NOMO-1 (cell line): ENCODE data around the gene SERPINE1.

Source experiments
- DNase-seq, 2 experiments: peaks; one replicate each; lab custom pipeline; 2025; ENCODE audit not compliant: unreplicated experiment in 2 of 2; lab: John Stamatoyannopoulos, UW

The SERPINE1 gene

DNA sequence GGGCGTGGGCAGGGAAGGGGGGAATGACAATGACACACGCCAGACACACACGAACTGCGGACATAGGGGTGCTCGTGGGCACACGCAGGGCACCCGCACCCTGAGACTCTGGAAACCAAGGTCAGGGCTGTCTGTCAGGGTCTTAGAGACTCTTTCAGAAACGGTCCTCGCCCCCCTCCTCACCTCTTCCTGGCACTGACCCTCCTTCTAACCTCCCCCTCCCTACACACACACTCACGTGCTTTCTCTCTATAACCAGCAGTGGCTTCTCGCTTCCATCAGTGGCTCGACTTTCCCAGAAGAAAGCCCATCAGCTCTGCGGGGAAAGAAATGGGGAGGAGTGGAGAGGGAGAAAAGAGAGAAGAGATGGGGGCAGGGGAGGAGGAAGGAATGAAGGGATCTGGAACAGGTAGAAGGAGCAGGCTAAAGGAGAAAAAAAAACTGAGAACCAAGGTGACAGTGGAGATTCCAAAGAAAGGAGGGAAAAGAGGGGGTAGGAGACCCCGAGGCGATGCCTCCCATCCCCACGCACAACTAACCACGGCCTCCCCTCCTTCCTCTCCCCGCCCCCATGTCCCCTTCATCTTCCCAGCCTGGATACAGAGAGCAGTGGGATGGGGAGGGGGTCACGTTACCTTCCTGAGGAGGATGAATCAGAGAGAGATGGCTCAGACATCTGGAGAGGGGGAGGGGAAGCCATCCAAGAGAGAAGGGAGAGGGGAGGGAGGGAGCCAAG, 40.2 kb downstream of the SERPINE1 start:
- no peak for DNase-seq

DNA sequence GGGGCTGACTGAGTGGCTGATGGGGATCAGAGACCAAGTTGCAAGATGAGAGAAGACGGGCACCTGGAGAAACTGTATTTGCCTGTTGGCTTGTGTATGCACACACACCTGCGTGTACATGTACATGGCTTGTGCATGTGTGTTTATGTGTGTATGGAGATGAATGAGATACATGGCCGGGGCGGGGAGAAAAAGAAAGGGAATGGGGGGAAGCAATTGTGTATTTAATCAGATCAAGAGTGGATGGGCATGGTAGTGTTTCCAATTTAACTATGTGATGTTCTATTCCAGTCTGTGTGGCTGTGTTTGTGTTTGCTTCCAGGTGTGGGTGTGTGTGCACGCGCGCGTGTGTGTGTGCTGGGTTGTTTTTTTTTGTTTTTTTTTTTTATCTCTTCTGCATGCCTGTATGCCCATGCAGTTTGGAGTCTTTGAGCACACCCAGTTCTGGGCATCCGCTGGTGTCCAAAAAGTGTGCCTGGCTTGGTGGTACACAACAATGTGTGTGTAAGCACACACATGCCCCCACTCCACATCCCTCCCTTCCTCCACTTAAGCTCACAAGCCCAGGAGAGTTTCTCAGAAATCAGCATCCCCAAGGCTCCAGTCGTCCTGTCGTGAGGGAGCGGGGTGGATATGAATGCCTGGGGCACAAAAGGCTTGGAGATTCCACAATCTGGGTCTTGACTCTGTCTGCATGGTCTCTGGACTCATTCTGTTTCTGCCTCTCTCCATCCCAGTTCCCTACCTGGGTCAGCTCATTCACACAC, 40.9 kb downstream of the SERPINE1 start:
- DNase-seq = no peak

DNA sequence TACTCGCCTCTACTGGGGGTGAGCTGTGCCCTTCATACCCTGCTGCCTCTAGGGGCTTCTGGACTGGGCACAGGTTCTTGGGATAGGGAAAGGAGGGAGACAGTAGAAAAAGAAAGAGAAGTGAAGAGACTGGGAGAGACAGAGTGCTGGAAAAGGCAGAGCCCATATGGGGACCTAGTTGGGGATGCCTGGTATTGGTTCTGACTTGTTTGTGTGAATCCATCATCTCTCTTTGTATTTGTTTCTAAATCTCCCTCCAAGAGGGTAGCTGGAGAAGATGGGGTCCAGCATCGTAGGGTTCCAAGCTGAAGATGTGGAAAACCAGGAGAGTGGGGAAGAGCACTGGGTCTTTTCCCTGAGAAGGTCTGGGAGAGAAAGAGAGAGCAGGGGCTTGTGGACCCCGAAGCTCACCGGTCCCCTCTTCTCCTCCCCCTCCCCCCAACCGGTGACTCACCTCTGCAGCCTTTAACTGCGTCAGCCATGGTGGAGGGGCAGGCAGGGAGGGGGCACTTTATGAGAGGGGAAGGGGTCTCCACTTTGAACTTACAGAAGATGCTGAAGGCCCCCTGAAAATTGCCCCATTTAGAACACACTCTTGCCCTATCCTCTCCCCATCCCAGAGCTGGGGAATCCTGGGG, 41.6 kb downstream of the SERPINE1 start:
- no peak for DNase-seq

DNA sequence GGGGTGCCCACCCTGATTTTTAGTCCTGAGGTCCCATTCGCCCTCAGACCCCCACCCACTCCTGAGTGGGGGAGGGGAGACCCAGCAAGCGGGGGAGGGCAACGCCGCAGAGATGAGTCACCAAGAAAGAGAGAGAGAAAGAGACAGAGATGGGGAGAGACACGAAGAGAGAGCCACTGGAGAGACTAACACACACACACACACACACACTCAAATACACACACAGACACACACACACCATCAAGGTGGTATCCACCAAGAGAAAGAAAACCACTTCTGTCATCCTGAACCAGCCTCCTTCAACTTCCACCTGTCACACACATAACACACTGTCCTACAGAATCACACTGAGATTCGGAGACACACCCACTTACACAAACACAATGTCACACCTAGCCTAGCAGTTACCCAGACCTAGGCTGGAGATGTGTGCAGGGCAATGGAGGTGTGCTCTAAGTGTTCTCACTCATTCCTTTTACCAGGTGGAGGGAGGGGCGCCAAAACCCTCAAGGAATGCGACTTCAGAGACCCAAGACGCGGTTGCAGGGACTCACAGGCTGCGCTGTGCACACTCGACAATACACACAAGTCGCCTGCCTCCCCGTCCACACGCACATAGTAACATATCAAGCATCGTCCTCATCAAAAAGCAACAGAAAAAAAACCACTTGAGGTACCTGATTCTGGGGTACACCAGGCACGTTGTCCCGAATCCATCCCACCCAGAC, 42.4 kb downstream of the SERPINE1 start:
- DNase-seq = no peak

DNA sequence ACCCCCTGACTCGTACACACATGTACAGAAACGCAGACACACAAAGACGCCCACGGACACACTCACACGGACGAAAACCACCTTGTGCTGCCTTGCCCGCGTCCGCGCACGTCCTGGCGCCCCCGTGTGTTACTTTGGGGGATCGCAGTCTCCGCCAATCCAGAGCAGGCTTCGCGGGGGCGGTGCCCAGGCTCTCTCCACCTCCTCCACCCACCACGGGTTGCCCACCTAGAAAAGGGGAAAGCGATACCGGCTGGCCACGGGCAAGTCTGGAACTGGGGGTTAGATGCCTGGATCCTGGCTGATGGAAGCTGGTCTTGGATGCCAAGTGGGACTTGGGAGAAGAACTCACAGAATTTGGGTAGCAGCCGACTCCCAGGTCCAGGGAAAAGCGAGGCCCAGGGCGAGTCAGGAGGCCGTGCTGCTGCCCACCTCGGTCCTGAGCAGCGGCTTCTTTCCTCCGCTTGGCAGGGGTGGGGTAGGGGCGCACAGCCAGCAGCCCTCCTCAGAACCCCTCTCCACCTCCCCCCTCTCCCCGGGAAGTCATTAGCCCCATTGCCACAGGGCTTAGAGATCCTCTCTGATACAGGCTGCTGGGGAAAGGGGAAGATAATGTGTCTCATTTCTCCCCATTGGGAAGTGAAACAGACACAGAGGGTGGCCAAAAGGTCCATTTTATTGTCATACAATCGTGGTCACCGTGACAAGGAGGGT, 43.1 kb downstream of the SERPINE1 start:
- peak; percentile 71 to 81 for DNase-seq

DNA sequence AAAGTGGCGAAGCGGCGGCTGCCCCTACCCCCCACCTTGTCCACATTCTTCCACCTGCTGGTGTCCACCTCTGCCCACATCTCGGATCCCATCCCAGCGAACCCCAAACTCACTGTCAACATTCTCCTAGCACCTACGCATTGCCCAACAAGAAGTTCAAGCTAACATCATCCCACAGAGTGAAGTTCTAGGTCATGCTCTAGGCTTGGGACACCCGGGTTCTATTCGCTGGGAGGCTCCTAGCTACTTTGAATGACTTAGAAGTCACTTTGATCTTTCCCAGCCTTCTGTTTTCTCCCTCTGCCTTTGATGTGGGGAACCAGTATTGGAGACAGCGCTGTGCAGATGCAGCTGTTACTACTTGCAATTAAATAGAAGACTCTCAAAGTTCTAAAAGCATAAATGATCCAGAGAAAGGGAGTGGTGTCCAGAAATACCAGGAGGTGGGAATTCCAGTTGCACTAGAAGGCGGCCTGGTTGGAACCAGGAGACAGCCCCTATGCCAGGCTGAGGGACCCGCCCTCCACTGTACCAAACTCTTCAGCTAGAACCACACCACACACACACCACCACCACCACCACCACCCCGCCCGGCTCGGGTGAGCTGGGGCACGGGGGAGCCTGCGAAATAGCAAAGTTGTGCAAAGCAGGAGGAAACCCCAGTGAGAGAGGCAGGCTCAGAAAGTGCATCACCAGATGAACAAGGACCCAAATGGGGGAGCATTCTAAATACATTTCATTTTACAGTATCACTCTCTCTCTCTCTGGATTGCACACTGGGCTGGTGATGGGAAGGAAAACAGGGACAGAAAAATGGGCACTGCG, 43.9 kb downstream of the SERPINE1 start:
- DNase-seq = no peak

DNA sequence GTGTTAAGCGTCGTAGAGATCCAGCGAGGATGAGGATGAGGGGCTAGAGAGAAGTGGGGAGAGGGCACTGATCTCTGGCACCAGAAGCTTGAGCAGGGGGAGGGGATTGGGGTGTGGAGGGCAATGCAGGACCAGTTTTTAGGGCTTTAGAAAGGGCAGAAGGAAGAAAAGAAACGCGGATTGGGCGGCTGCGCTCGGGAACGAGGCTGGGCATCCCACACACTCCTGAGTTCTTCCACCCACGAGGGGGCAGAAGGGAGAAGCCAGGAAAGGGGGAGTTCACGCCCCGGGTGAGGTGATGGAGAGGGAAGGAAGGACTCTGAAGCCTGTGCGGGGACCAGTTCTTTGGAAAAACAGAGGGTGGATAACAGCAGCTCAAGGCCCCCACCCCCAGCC, 44.5 kb downstream of the SERPINE1 start:
- DNase-seq = no peak

DNA sequence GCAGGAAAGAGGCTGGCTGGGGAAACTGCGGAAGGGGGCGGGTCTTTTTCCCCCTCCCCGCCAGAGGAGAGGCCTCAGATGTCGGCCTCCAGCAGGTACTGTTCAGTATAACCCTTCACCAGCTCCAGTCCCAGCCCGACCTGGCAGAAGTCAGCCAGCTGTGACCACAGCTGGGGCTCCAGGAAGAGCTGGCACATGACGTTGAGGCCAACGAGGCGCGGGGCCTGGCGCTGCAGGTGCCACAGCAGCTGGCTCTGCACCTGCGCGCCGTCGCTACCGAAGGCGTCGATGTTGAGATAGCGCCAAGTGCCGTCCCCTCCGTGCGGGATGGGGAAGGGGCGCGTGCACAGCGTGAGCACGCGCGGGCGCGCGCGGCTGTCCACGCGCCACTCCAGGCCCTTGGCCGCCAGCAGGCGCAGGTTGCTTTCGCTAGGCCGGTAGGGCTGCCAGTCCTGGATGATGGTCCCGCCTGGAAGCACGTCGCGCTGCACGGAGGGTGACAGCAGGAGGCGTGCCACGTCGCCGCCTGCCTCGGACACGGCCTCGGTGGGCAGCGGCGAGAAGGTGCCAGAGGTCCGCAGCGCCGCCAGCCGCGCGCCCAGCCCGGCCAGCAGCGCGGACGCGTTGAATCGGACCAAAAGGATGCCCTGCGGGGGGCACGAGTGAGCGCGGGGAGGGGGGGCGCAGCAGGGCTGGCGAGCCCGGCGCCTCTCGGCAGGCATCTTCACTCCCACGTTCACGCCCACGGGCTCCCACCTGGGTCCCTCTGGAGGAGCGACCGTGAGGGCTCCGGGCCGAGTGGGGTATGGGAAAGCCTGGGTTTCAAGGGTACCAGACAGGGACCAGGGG, 45.3 kb downstream of the SERPINE1 start:
- no peak for DNase-seq

DNA sequence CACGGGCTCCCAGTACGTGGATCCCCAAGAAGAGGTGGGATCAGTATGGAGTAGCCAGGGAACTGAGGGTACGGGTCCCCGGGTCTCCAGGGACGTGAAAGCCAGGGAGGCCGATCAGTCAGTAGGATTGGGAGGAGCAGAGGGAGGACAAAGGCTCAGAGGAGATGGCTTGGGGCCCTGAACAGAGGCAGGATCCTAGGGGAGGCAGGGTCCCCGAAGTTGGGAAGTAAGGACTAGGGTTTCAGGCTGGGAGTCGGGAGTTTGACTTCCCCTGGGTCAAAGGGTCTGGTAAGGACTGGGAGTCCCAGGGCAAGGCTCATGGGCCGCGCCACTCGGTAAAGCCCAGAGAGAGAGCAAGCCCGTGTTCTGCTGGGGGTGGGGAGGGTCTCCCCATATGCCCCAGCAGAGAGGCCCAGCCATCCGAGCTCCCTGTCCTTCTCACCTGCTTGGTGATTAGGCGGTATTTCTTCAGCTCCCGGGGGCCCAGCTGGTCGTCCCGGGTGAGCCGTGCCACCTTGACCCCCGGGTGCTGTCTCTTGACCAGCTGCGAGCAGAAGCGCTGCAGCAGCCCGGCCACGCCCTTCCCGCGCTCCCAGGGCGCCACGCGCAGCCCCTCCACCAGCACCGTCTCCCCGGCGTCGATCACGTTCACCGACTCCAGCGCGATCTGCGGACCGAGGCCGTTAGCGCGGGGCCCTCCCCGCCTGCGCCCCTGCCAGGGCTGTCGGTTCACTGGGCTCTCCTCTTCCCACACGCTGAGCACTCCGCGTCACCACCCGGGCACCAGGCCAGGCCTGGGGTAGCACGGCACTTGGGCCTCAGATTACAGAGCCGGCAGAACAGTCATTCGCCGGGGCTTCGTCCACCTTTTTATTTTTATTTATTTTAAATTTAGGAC, 46.2 kb downstream of the SERPINE1 start:
- no peak for DNase-seq

DNA sequence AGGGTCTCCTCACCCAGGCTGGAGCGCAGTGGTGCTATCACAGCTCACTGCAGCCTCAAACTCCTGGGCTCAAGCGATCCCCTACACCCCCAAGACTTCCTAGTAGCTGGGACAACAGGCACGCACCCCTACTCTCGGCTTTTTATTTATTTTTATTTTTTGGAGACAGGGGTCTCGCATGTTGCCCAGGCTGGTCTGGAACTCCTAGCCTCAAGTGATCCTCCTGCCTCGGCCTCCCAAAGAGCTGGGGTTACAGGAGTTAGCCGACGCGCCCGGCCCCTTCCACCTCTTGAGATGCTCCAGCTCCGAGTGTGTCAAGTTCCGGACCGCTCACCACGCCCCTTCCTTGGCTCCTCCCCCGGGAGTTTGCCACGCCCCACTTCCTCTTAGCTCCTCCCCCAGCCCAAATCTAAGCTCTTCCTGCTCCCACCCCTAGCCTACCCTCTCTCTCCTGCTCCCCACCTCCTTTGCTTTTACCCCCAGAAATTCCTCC, 46.9 kb downstream of the SERPINE1 start:
- peak; percentile 32 to 39 for DNase-seq

DNA sequence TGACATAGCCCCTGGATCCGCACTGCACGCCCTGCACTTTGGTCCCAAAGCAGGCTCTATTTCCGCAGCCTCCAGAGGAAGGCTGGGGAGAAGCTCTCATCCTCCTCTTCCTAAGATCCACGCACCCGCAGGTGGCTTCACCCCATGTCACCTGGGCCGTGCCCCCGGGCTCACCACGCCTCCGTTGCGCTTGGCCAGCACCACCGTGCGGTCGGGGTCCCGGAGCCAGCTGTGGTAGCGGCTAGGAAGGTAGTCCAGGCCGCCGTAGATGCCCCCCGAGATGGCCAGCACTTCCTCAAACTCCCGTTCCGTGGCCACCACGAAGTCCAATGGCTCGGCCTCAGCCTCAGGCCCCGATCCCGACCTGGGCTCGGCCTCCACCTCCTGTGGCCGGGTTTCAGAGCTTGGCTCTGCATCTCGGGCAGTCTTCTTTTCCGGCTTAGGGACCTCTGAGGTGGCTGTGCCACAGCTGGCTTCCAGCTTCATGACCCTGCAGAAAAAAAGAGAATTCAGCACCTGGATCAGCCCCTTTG, 47.5 kb downstream of the SERPINE1 start:
- no peak for DNase-seq

DNA sequence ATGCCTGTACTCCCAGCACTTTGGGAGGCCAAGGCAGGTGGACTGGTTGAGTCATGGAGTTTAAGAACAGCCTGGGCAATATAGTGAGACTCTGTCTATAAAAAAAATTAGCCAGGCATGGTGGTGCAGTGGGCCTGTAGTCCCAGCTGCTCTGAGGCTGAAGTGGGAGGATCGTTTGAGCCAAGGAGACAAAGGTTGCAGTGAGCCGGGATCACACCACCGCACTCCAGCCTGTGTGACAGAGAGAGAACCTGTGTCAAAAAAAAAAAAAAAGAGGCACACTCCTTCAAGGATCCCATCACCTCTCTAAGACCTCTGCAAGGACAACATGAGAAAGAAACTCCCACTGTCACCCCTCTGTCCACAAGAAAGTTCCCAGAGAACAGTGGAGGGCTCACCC, 48.8 kb downstream of the SERPINE1 start:
- no peak for DNase-seq

DNA sequence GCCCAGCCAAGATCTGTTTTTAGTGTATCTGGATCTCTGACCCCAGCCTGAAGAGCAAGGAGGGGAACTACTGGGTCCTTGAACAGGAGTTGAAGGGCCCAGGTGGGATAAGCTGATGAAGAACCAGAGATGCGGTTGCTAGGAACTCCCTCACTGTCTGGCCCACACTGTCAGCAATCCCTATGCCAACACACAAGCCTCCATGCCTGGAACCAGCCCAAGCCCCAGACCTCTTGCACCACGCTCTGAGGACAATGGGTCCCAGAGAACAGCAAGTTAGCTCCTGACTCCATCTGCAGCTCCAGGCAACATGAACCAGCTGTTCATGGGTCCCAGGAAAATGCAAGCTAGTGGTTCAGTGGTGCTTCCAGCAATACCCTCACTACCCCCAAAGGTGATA, 50.7 kb downstream of the SERPINE1 start:
- no peak for DNase-seq

DNA sequence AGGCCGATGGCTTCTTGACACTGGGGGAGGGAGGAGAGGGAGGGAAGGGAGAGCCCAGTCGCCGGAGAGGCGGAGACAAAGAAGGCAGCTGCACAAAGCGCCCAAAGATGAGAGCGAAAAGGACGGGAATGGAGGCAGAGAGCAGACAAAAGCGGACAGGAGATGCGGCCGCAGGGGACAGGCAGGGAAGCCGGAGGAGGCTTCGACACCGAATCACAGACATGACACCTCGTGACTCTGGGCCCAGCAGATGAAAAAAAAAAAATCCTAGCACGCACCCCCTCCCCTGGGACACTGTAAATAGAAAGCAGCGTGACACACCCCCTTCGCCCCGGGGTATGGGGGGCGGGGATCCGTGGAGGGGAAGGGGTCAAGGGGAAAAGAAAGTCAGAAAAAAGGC, 52.2 kb downstream of the SERPINE1 start:
- no peak for DNase-seq

DNA sequence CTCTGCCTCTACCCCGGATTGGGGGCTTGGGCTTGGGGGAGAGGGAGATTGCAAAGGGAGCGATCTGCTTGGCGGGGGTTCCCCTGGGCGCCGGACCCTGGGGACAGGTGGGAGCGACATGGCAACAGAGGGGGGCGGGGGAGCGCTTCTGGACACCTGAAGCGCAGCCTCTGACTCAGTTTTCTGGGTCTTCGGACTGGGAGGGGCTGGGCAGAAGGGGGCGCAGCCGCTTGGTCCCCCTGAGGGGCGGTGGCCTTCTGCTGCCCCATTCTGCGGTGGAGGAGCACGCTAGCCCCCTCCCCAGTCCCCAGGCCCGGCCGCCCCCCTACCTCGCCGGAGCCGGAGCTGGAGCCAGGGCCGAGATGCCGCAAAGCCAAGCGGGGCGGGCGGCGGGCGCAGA, 52.8 kb downstream of the SERPINE1 start:
- DNase-seq = no peak

DNA sequence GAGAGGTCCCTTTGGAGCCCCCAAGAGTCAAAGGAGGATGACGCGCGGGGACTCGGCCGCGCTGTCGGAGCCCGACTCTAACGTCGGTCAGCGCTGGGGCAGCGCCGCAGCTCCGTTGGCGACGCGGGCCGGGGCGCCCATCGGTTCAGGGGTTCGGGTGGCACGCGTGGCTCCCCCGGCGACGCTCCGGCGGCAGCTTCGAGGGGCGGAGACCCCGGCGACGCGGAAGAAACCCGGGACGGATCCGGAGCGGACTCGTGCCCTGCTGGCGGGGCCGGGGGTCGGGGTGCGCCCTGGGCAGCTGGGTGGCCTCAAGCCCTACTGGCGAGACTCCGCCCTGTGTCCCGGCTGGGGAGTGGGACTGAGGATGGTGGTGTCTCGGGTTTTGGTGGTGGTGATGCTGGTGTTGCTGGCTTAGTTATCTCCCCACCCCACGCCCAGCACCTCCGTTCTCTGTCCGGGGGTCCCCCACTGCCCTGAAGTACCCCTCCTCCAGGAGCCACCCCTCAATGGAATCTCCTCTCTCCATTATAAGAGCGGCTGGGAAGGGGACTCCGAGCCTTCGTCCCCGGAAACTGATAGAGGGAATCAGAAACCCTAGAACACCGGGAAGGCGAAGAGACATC, 53.3 kb downstream of the SERPINE1 start, which contains the start of gene NAT16:
Gene NAT16 (minus strand): TSS at position 164 of the 626 bp plus-strand sequence. CDS start 5,486 bp downstream, outside the sequence.
- no peak for DNase-seq
